ENCODE data around the gene LARGE2.

Gene LARGE2

DNA sequence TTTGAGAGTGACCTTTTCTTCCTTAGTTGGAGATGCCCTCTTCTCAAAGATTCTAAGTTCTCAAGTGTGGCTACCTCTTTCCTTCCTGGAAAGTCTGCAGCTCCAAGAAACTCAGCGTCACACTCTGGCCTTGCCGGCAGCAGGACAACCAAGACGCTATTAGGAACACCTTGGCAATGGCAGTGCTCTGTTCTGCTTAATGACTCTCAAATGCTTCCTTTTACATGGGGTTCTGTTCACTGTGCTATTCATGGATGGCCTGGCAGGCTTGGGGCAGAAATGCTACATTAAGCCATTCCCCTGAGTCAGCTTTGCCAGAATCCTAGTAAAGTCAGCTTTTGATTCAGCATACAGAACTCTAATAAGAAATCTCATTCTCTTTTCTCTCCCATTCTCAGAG, 25.9 kb downstream of the LARGE2 start:
- ATAC-seq = no peak
- no peak for TF ChIP-seq GLIS3 (CRISPR knock-in tag; IDR thresholded peaks at IDR 0.05)
- TF ChIP-seq RARB (CRISPR knock-in tag; IDR thresholded peaks at IDR 0.05) = no peak
- TF ChIP-seq, protein P1, sequence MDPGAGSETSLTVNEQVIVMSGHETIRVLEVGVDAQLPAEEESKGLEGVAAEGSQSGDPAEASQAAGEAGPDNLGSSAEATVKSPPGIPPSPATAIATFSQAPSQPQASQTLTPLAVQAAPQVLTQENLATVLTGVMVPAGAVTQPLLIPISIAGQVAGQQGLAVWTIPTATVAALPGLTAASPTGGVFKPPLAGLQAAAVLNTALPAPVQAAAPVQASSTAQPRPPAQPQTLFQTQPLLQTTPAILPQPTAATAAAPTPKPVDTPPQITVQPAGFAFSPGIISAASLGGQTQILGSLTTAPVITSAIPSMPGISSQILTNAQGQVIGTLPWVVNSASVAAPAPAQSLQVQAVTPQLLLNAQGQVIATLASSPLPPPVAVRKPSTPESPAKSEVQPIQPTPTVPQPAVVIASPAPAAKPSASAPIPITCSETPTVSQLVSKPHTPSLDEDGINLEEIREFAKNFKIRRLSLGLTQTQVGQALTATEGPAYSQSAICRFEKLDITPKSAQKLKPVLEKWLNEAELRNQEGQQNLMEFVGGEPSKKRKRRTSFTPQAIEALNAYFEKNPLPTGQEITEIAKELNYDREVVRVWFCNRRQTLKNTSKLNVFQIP (CRISPR knock-in tag; IDR thresholded peaks at IDR 0.05; ENCODE audit: borderline replicate concordance, low read depth) = no peak
- no peak for TF ChIP-seq CSDC2 (CRISPR knock-in tag; IDR thresholded peaks at IDR 0.05)
- TF ChIP-seq CREB5 (CRISPR knock-in tag; IDR thresholded peaks at IDR 0.05; ENCODE audit: low read depth) = no peak
- TF ChIP-seq ZNF565 (CRISPR knock-in tag; conservative IDR thresholded peaks at IDR 0.05; ENCODE audit: low read depth) = no peak

- TF ChIP-seq ZNF70 (CRISPR knock-in tag; IDR thresholded peaks at IDR 0.05) (no peak), ZFP30 (CRISPR knock-in tag; IDR thresholded peaks at IDR 0.05) (no peak), ARNTL (CRISPR knock-in tag; IDR thresholded peaks at IDR 0.05; ENCODE audit: borderline replicate concordance, low read depth) (no peak), PPARA (CRISPR knock-in tag; IDR thresholded peaks at IDR 0.05; ENCODE audit: borderline replicate concordance) (no peak), OSR1 (CRISPR knock-in tag; IDR thresholded peaks at IDR 0.05) (no peak), SNAI2 (CRISPR knock-in tag; IDR thresholded peaks at IDR 0.05) (no peak), ESRRG (CRISPR knock-in tag; IDR thresholded peaks at IDR 0.05) (no peak), ISL1 (CRISPR knock-in tag; IDR thresholded peaks at IDR 0.05) (no peak), CREB5 (CRISPR knock-in tag; IDR thresholded peaks at IDR 0.05; ENCODE audit: low read depth) (no peak), RARB (CRISPR knock-in tag; IDR thresholded peaks at IDR 0.05) (no peak), PATZ1 (CRISPR knock-in tag; IDR thresholded peaks at IDR 0.05; ENCODE audit: borderline replicate concordance) (no peak), TOX (CRISPR knock-in tag; IDR thresholded peaks at IDR 0.05; ENCODE audit: borderline replicate concordance) (no peak), ZNF565 (CRISPR knock-in tag; conservative IDR thresholded peaks at IDR 0.05; ENCODE audit: low read depth) (no peak), CSDC2 (CRISPR knock-in tag; IDR thresholded peaks at IDR 0.05) (no peak), ZNF8 (CRISPR knock-in tag; IDR thresholded peaks at IDR 0.05) (no peak)
- TF ChIP-seq, protein P2, sequence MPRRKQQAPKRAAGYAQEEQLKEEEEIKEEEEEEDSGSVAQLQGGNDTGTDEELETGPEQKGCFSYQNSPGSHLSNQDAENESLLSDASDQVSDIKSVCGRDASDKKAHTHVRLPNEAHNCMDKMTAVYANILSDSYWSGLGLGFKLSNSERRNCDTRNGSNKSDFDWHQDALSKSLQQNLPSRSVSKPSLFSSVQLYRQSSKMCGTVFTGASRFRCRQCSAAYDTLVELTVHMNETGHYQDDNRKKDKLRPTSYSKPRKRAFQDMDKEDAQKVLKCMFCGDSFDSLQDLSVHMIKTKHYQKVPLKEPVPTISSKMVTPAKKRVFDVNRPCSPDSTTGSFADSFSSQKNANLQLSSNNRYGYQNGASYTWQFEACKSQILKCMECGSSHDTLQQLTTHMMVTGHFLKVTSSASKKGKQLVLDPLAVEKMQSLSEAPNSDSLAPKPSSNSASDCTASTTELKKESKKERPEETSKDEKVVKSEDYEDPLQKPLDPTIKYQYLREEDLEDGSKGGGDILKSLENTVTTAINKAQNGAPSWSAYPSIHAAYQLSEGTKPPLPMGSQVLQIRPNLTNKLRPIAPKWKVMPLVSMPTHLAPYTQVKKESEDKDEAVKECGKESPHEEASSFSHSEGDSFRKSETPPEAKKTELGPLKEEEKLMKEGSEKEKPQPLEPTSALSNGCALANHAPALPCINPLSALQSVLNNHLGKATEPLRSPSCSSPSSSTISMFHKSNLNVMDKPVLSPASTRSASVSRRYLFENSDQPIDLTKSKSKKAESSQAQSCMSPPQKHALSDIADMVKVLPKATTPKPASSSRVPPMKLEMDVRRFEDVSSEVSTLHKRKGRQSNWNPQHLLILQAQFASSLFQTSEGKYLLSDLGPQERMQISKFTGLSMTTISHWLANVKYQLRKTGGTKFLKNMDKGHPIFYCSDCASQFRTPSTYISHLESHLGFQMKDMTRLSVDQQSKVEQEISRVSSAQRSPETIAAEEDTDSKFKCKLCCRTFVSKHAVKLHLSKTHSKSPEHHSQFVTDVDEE (CRISPR knock-in tag; IDR thresholded peaks at IDR 0.05) = no peak
- TF ChIP-seq, protein P3, sequence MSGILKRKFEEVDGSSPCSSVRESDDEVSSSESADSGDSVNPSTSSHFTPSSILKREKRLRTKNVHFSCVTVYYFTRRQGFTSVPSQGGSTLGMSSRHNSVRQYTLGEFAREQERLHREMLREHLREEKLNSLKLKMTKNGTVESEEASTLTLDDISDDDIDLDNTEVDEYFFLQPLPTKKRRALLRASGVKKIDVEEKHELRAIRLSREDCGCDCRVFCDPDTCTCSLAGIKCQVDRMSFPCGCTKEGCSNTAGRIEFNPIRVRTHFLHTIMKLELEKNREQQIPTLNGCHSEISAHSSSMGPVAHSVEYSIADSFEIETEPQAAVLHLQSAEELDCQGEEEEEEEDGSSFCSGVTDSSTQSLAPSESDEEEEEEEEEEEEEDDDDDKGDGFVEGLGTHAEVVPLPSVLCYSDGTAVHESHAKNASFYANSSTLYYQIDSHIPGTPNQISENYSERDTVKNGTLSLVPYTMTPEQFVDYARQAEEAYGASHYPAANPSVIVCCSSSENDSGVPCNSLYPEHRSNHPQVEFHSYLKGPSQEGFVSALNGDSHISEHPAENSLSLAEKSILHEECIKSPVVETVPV (CRISPR knock-in tag; IDR thresholded peaks at IDR 0.05) = no peak
- ATAC-seq = no peak
These were observed 27.5 kb downstream of the LARGE2 start for GRCh38 chr11:45949992-45950407.

- no peak for ATAC-seq
- TF ChIP-seq ESRRG (CRISPR knock-in tag; IDR thresholded peaks at IDR 0.05) (no peak), CREB5 (CRISPR knock-in tag; IDR thresholded peaks at IDR 0.05; ENCODE audit: low read depth) (no peak)
These were observed 37.4 kb downstream of the LARGE2 start for GRCh38 chr11:45959851-45960250.

Measured in SK-N-SH treated with all-trans-retinoic acid at 6 μM for 48 hours (cell line).